Measurements from ENCODE around the gene CELF3.

GRCh38 chr1:151714820-151715725, 1.5 kb downstream of the CELF3 start:
- TF ChIP-seq CTCF (conservative IDR thresholded peaks at IDR 0.05; ENCODE audit: low read depth, low read length), result no peak
- no peak for TF ChIP-seq EZH2 (IDR thresholded peaks at IDR 0.05; ENCODE audit: low read length, unreplicated experiment)
- no peak for TF ChIP-seq EZH2phosphoT487 (IDR thresholded peaks at IDR 0.05; ENCODE audit: borderline replicate concordance, low read length)

Data from PC-3 (cell line).